Right lobe of liver (tissue), 6 donors: ENCODE data around the gene ROR2. TPM values are rescaled to one million over a fixed set of nuclear protein-coding genes. Genes with fewer than 3 reads are reported as not detected.

Source experiments
- ATAC-seq, 4 donors: fragments of 200-7000 bp; cut with Tn5 transposase; one replicate each; pipeline ENCODE4 v1.9.1; 2020; ENCODE audit warnings: mild to moderate bottlenecking in 4 of 4, moderate library complexity in 4 of 4
- DNase-seq, 3 donors: peaks; one replicate each; pipeline ENCODE4 v3.0.0-alpha.2; 2020
- H3K27ac ChIP-seq, 3 donors: fragments of 200-600 bp; one replicate each; pipeline ENCODE4 v1.8.0; 2022
- H3K27me3 ChIP-seq, 2 donors: fragments of 200-600 bp; one replicate each; pipeline ENCODE4 v1.8.0; 2022
- H3K36me3 ChIP-seq, 4 donors: fragments of 200-600 bp; sonication (generic) in 1 of 4; one replicate each; pipeline versions ENCODE4 v1.5.1 to v1.8.0; 2017 to 2022; ENCODE audit warnings: control low read depth in 1 of 4
- H3K4me1 ChIP-seq, 4 donors: fragments of 200-600 bp; sonication (generic) in 1 of 4; one replicate each; pipeline versions ENCODE4 v1.5.1 to v1.8.0; 2017 to 2022; ENCODE audit warnings: control low read depth in 1 of 4
- H3K4me3 ChIP-seq, 3 donors: fragments of 200-600 bp; one replicate each; pipeline ENCODE4 v1.8.0; 2022
- H3K9me3 ChIP-seq, 4 donors: fragments of 200-600 bp; sonication (generic) in 1 of 4; one replicate each; pipeline versions ENCODE4 v1.5.1 to v1.8.0; 2017 to 2022; ENCODE audit warnings: control low read depth in 1 of 4
- CTCF ChIP-seq, 4 donors: fragments of 200-600 bp in 3 of 4; fragments of 450-650 bp in 1 of 4; IDR thresholded peaks; one replicate each; pipeline versions ENCODE4 v1.5.1 to v1.8.0; 2016 to 2022; ENCODE audit warnings: antibody characterized with exemption in 4 of 4, mild to moderate bottlenecking in 2 of 4
- POLR2A ChIP-seq: fragments of 450-650 bp; IDR thresholded peaks from one replicate; pipeline ENCODE4 v1.6.1; 2017; ENCODE audit warnings: antibody characterized with exemption, mild to moderate bottlenecking
- WGBS: methylation state at CpG from one replicate; pipeline ENCODE4 v1.1.6; 2018; ENCODE audit warnings: low coverage, low lambda C conversion rate; ENCODE audit not compliant: insufficient coverage; ENCODE audit errors: missing lambda C conversion rate; 5-methylcytosine and 5-hydroxymethylcytosine counted together
- intact Hi-C, 2 donors: fragments of 100-400 bp; cut with DNase I; formaldehyde crosslinking; loops; one replicate each; pipeline versions ENCODE4 v1.11.2 to v1.14.1; 2022
- total RNA-seq, 6 experiments: library from RNA; depleted of rRNA in 2 of 6; stranded (reverse); fragments of >200 nt in 2 of 6; fragmentation: NEBNext Ultra II Directional in 3 of 6; extraction: Animal tissue kit (Norgen Biotek cat#: 25700) in 3 of 6; gene quantifications; one replicate each; pipeline versions ENCODE4 v1.1.0 to v1.2.4, GENCODE V29; 2016 to 2023
- donor health status: DM: no; HTN: yes; CAD: no.
- donor health status: DM: no; HTN: no; CAD: no.
- donor health status: DM: no; HTN: no; CAD: no.
- donor health status: DM: no; HTN: yes; CAD: no.
- donor health status: DM: no; HTN: yes; CAD: no.

The ROR2 gene
- total RNA-seq, 6 experiments from 2014 or later = 0.12 to 1.2 (median 0.49) TPM; not detected in 1

DNA sequence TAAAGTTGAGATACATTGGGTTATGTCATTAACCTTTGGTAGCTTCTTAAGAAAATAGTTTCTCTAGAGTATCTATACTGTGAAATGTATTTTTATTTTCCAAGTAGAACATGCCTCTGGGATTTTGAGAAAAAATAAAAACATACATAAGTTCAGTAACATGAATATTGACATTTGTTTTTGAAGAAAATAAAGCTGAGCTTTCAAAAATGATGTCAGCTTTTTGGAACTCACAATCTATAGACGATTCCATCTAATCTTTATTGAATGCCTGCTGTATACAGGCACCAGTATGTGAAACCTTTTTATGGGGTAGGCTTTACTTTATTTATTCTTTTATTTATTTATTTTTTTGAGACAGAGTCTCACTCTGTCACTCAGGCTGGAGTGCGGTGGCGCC is 350.5 kb downstream of the ROR2 start:
- Histone ChIP-seq H3K36me3 (no peaks in the 10 kb centered on the region), H3K27me3 (no peaks in the 10 kb centered on the region), H3K9me3 (no peaks in the 10 kb centered on the region), H3K4me1 (no peaks in the 10 kb centered on the region), H3K27ac (no peak overlapping the region), H3K4me3 (no peak overlapping the region)
- intact Hi-C loops = no loop called here
- ATAC-seq (no peak), DNase-seq (no peak)
- TF ChIP-seq POLR2A (no peak), CTCF (IDR thresholded peaks at IDR 0.05) (no peak)
- 73% methylated on average over 3 of the region's 3 CpGs for WGBS

DNA sequence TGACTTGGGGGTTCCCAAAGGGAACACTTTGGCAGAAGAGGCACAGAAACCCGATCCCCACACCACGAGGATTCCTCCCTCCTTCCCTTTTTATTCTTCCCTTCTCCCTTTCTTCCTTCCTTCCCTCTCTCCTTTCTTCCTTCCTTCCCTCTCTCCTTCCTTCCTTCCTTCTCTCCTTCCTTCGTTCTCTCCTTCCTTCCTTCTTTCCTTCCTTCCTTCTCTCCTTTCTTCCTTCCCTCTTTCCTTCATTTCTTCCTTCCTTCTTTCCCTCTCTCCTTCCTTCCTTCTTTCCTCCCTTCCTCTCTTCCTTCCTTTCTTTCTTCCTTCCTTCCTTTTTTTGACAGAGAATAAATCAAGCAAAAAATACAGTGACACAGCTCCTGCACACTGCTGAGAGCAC is 358.4 kb downstream of the ROR2 start:
- 42% methylated on average over 2 of the region's 3 CpGs for WGBS
- intact Hi-C loops = no loop called here
- no peaks in the 10 kb centered on the region for H3K36me3 ChIP-seq

GRCh38 chr9:91589101-91589553 is 360.9 kb downstream of the ROR2 start:
- no peaks in the 10 kb centered on the region for H3K36me3 ChIP-seq
- ATAC-seq = no peak
- no peak overlapping the region for H3K4me3 ChIP-seq

More for the DNA sequence above, 358.4 kb downstream of the ROR2 start:
- Histone ChIP-seq H3K9me3 (no peaks in the 10 kb centered on the region), H3K27ac (no peak overlapping the region), H3K4me1 (no peaks in the 10 kb centered on the region), H3K4me3 (no peak overlapping the region), H3K27me3 (no peaks in the 10 kb centered on the region)
- TF ChIP-seq POLR2A (no peak), CTCF (IDR thresholded peaks at IDR 0.05) (no peak)
- no peak for ATAC-seq
- DNase-seq = no peak

GRCh38 chr9:91586282-91586681 is 363.7 kb downstream of the ROR2 start:
- 34% methylated on average over 3 of the region's 8 CpGs for WGBS
- Histone ChIP-seq H3K9me3 (no peaks in the 10 kb centered on the region), H3K27me3 (no peaks in the 10 kb centered on the region), H3K27ac (no peak overlapping the region), H3K4me1 (no peaks in the 10 kb centered on the region), H3K36me3 (no peaks in the 10 kb centered on the region), H3K4me3 (no peak overlapping the region)
- DNase-seq (no peak), ATAC-seq (no peak)
- intact Hi-C loops = no loop called here
- TF ChIP-seq CTCF (IDR thresholded peaks at IDR 0.05) = no peak
- no peak for TF ChIP-seq POLR2A

More at GRCh38 chr9:91589101-91589553, 360.9 kb downstream of the ROR2 start:
- Histone ChIP-seq H3K9me3 (no peaks in the 10 kb centered on the region), H3K27me3 (no peaks in the 10 kb centered on the region), H3K4me1 (no peaks in the 10 kb centered on the region), H3K27ac (no peak overlapping the region)
- WGBS = 22% methylated on average over 4 of the region's 7 CpGs
- no peak for DNase-seq
- intact Hi-C loops = no loop called here
- TF ChIP-seq CTCF (IDR thresholded peaks at IDR 0.05) (no peak), POLR2A (no peak)

GRCh38 chr9:91583966-91584365 is 366.1 kb downstream of the ROR2 start:
- no peak for ATAC-seq
- WGBS = 50% methylated on average over 3 of the region's 9 CpGs

More at GRCh38 chr9:91583966-91584365, 366.1 kb downstream of the ROR2 start:
- Histone ChIP-seq H3K4me1 (no peaks in the 10 kb centered on the region), H3K9me3 (no peaks in the 10 kb centered on the region), H3K27ac (no peak overlapping the region), H3K4me3 (no peak overlapping the region), H3K27me3 (no peaks in the 10 kb centered on the region), H3K36me3 (no peaks in the 10 kb centered on the region)
- intact Hi-C loops = no loop called here
- TF ChIP-seq CTCF (IDR thresholded peaks at IDR 0.05) (no peak), POLR2A (no peak)
- DNase-seq = no peak
